ENCODE results near the gene CRIM1.

DNA sequence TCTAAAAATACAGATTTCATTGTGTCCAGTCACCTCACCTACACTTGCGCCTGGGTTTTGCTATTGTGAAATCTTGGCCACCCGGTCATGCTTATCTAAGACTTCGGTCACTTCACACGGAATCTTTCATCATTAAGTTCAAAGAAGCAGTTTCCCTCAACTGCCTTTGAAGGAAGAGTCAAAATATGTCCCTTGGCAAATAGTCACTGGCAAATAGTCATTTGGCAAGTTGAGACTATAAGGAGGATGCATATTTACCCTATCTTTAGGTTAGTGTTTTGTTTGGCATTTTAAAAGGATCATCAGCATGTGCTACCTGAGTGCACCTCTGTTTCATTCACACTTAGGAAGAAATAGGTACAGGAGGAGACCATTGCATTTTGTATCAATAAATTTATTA lies 146.5 kb downstream of the CRIM1 start:
- TF ChIP-seq, protein P1, sequence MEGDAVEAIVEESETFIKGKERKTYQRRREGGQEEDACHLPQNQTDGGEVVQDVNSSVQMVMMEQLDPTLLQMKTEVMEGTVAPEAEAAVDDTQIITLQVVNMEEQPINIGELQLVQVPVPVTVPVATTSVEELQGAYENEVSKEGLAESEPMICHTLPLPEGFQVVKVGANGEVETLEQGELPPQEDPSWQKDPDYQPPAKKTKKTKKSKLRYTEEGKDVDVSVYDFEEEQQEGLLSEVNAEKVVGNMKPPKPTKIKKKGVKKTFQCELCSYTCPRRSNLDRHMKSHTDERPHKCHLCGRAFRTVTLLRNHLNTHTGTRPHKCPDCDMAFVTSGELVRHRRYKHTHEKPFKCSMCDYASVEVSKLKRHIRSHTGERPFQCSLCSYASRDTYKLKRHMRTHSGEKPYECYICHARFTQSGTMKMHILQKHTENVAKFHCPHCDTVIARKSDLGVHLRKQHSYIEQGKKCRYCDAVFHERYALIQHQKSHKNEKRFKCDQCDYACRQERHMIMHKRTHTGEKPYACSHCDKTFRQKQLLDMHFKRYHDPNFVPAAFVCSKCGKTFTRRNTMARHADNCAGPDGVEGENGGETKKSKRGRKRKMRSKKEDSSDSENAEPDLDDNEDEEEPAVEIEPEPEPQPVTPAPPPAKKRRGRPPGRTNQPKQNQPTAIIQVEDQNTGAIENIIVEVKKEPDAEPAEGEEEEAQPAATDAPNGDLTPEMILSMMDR (IDR thresholded peaks at IDR 0.05; ENCODE audit: borderline replicate concordance, extremely low read depth, low read length, poor library complexity, severe bottlenecking): no peak
- TF ChIP-seq EZH2 (IDR thresholded peaks at IDR 0.05; ENCODE audit: borderline replicate concordance, low read depth, low read length, severe bottlenecking): no peak

Measured in DND-41 (cell line).